K562 (cell line): ENCODE results near the gene CMIP. TPM values are rescaled to one million over a fixed set of nuclear protein-coding genes. Genes with fewer than 3 reads are reported as not detected.

Experiments used
- ATAC-seq: fragments of 200-7000 bp; cut with Tn5 transposase; 3 replicates; pipeline ENCODE4 v1.9.1; 2020; ENCODE audit warnings: moderate library complexity
- BruUV-seq: library from RNA; stranded (reverse); fragments of 400-500 nt; replicated peaks from 2 replicates; lab custom pipeline; 2021; lab: Mats Ljungman, UMichigan
- CTCF ChIA-PET: fragments of 300-600 bp; formaldehyde crosslinking; extraction: SDS; loops from one replicate; lab custom pipeline; 2021; ENCODE audit warnings: low intra/inter-chr PET ratio; lab: Yijun Ruan, JAX
- POLR2A ChIA-PET: fragments of 300-600, 350-650 bp; sonication (Branson Sonifier 250); formaldehyde crosslinking; extraction: SDS; loops from one replicate; lab custom pipeline; 2021; ENCODE audit warnings: antibody characterized with exemption, inconsistent platforms; lab: Yijun Ruan, JAX
- DNase-seq, 4 experiments: peaks; one replicate each; pipeline versions ENCODE4 v3.0.0 to v3.0.0-alpha.2; 2011 to 2018; ENCODE audit warnings: low spot score in 3 of 4, mixed read lengths in 3 of 4; ENCODE audit errors: extremely low read depth in 1 of 4
- FAIRE-seq: peaks from 2 replicates; lab custom pipeline; 2011; peaks lifted over from hg19 to GRCh38; lab: Jason Lieb, UNC
- H2AFZ ChIP-seq: 2 replicates; pipeline ENCODE4 v1.6.0; 2011; ENCODE audit warnings: low read depth, low read length, control low read depth, inconsistent platforms
- H3K27ac ChIP-seq: fragments of 200-600 bp; 3 replicates; pipeline ENCODE4 v1.8.0; 2011; ENCODE audit warnings: low read depth, mild to moderate bottlenecking, control low read depth, inconsistent platforms, low read length, moderate library complexity, mixed read lengths; ENCODE audit errors: extremely low read depth
- H3K27me3 ChIP-seq, 2 experiments: fragments of 300-600 bp in 1 of 2; 2 replicates in 1 of 2; 3 replicates in 1 of 2; pipeline versions ENCODE4 v1.6.0 to v1.8.0; 2011; ENCODE audit warnings: inconsistent platforms in 2 of 2, low read length in 2 of 2, mild to moderate bottlenecking in 1 of 2, mixed read lengths in 1 of 2, moderate library complexity in 1 of 2; ENCODE audit not compliant: control insufficient read depth in 2 of 2, insufficient read depth in 2 of 2
- H3K36me3 ChIP-seq: fragments of 300-600 bp; 3 replicates; pipeline ENCODE4 v1.8.0; 2011; ENCODE audit warnings: mild to moderate bottlenecking, low read length, inconsistent platforms; ENCODE audit not compliant: control insufficient read depth, insufficient read depth
- H3K4me1 ChIP-seq, 2 experiments: fragments of 200-600 bp in 1 of 2; replicated peaks in 1 of 2; 2 replicates in 1 of 2; 3 replicates in 1 of 2; pipeline versions ENCODE4 v1.5.1 to v1.8.0; 2011; ENCODE audit warnings: inconsistent platforms in 2 of 2, low read length in 2 of 2, mild to moderate bottlenecking in 1 of 2, mixed read lengths in 1 of 2, moderate library complexity in 1 of 2; ENCODE audit not compliant: control insufficient read depth in 2 of 2, insufficient read depth in 2 of 2
- H3K4me2 ChIP-seq: 2 replicates; pipeline ENCODE4 v1.6.1; 2011; ENCODE audit warnings: low read length, control low read depth, inconsistent platforms, mixed read lengths; ENCODE audit not compliant: insufficient read depth
- H3K4me3 ChIP-seq: fragments of 200-600 bp; sonication (generic), shearing (Covaris generic); 2 replicates; pipeline ENCODE4 v1.5.1; 2016; ENCODE audit warnings: control low read depth, inconsistent platforms
- H3K79me2 ChIP-seq: fragments of 200-600 bp; 3 replicates; pipeline ENCODE4 v1.8.0; 2011; ENCODE audit warnings: low read length, inconsistent platforms; ENCODE audit not compliant: control insufficient read depth, insufficient read depth
- H3K9ac ChIP-seq, 2 experiments: 2 replicates each; pipeline versions ENCODE4 v1.6.0 to v1.6.1; 2011; ENCODE audit warnings: low read depth in 2 of 2, low read length in 2 of 2, control low read depth in 1 of 2, inconsistent platforms in 1 of 2, mild to moderate bottlenecking in 1 of 2, mixed read lengths in 1 of 2; ENCODE audit not compliant: insufficient read depth in 1 of 2
- H3K9me1 ChIP-seq: one replicate; pipeline ENCODE4 v1.6.0; 2011; ENCODE audit warnings: inconsistent platforms, mild to moderate bottlenecking, low read length, moderate library complexity; ENCODE audit not compliant: control insufficient read depth, insufficient read depth
- H3K9me3 ChIP-seq: replicated peaks from 2 replicates; pipeline ENCODE4 v1.5.1; 2011; ENCODE audit warnings: low read depth, low read length, inconsistent platforms; ENCODE audit not compliant: control insufficient read depth, insufficient read depth
- H4K20me1 ChIP-seq: replicated peaks from 2 replicates; pipeline ENCODE4 v1.6.1; 2011; ENCODE audit warnings: low read length, inconsistent platforms, mixed read lengths; ENCODE audit not compliant: control insufficient read depth, insufficient read depth
- ARID3A ChIP-seq: IDR thresholded peaks from 2 replicates; pipeline ENCODE4 v1.6.1; 2012; ENCODE audit warnings: low read depth, low read length, improper control_type of control experiment, borderline replicate concordance
- ATF7 ChIP-seq: fragments of 450-650 bp; IDR thresholded peaks from 2 replicates; pipeline ENCODE4 v1.7.1; 2014; ENCODE audit warnings: mild to moderate bottlenecking, moderate library complexity
- DIDO1 ChIP-seq: fragments of 450-650 bp; IDR thresholded peaks from 2 replicates; pipeline ENCODE4 v1.6.1; 2016; ENCODE audit warnings: low read depth, missing biosample characterization, missing genetic modification characterization
- E2F6 ChIP-seq, 2 experiments: IDR thresholded peaks; 2 replicates each; pipeline ENCODE4 v1.6.1; 2011; ENCODE audit warnings: borderline replicate concordance in 1 of 2, control low read depth in 1 of 2, low read depth in 1 of 2, low read length in 1 of 2, mild to moderate bottlenecking in 1 of 2, mixed read lengths in 1 of 2, moderate library complexity in 1 of 2; ENCODE audit not compliant: insufficient read depth in 1 of 2, insufficient read length in 1 of 2, poor library complexity in 1 of 2, severe bottlenecking in 1 of 2; ENCODE audit errors: extremely low read depth in 1 of 2
- EGR1 ChIP-seq: fragments of 450-650 bp; conservative IDR thresholded peaks from 2 replicates; pipeline ENCODE4 v1.6.1; 2017; ENCODE audit warnings: mild to moderate bottlenecking
- FOXA3 ChIP-seq, 2 experiments: fragments of 450-650 bp in 1 of 2; sonication (generic) in 1 of 2; formaldehyde crosslinking; IDR thresholded peaks in 1 of 2; conservative IDR thresholded peaks in 1 of 2; 2 replicates each; pipeline versions ENCODE4 v1.4.0 to v1.8.0; 2020 to 2022; ENCODE audit warnings: mild to moderate bottlenecking in 2 of 2, missing genetic modification reagents in 1 of 2
- HDAC3 ChIP-seq: fragments of 450-650 bp; IDR thresholded peaks from 2 replicates; pipeline ENCODE4 v1.6.1; 2018; ENCODE audit warnings: borderline replicate concordance, mild to moderate bottlenecking, moderate library complexity; ENCODE audit not compliant: partially characterized antibody
- KLF10 ChIP-seq: fragments of 250-450 bp; sonication (Bioruptor Pico); IDR thresholded peaks from 2 replicates; pipeline ENCODE4 v1.6.1; 2021; ENCODE audit warnings: matching md5 sums
- MAZ ChIP-seq, 2 experiments: fragments of 450-650 bp in 1 of 2; sonication (generic) in 1 of 2; formaldehyde crosslinking; IDR thresholded peaks in 1 of 2; conservative IDR thresholded peaks in 1 of 2; 2 replicates each; pipeline versions ENCODE4 v1.4.0 to v1.5.0; 2020; ENCODE audit warnings: mild to moderate bottlenecking in 1 of 2, missing genetic modification reagents in 1 of 2
- RAD21 ChIP-seq, 2 experiments: fragments of 250-450 bp in 1 of 2; fragments of 450-650 bp in 1 of 2; sonication (Bioruptor Pico) in 1 of 2; formaldehyde crosslinking in 1 of 2; IDR thresholded peaks in 1 of 2; conservative IDR thresholded peaks in 1 of 2; 2 replicates each; pipeline versions ENCODE4 v1.4.0 to v1.8.0; 2020 to 2022; ENCODE audit warnings: mild to moderate bottlenecking in 2 of 2, moderate library complexity in 1 of 2
- VEZF1 ChIP-seq: fragments of 200-800 bp; sonication (Bioruptor generic); IDR thresholded peaks from 2 replicates; pipeline ENCODE4 v1.6.1; 2017; ENCODE audit warnings: missing genetic modification characterization, missing compliant biosample characterization
- ZNF232 ChIP-seq: sonication (generic); formaldehyde crosslinking; IDR thresholded peaks from 2 replicates; pipeline ENCODE4 v1.8.0; 2022; ENCODE audit warnings: mild to moderate bottlenecking, missing genetic modification reagents
- WGBS: fragments of 100-300 bp; shearing (Covaris generic); methylation state at CpG from one replicate; pipeline ENCODE4 v1.1.6; 2016; ENCODE audit warnings: low coverage, mixed read lengths; ENCODE audit not compliant: insufficient coverage; ENCODE audit errors: missing lambda C conversion rate; 5-methylcytosine and 5-hydroxymethylcytosine counted together
- in situ Hi-C: fragments of 300-500 bp; cut with MboI; formaldehyde crosslinking; loops from 4 replicates; pipeline ENCODE4 v1.15.0; 2018; ENCODE audit warnings: inconsistent platforms, mixed read lengths
- intact Hi-C: fragments of 100-400 bp; cut with micrococcal nuclease; formaldehyde crosslinking; loops from 2 replicates; pipeline ENCODE4 v1.14.2; 2022
- polyA plus RNA-seq, 8 experiments: library from polyadenylated mRNA; depleted of rRNA in 4 of 8; stranded (reverse) in 5 of 8; unstranded in 3 of 8; fragments of >200 nt; fragmentation: Nextera tagmentation in 2 of 8; fragmentation: Illumina TruSeq in 1 of 8; extraction: Ambion mirVana in 2 of 8; extraction: Trizol in 1 of 8; gene quantifications; 2 replicates each; pipeline versions ENCODE4 v1.2.1 to v1.2.3, GENCODE V29; 2011 to 2014; ENCODE audit warnings: inconsistent platforms in 1 of 8, missing spikeins in 1 of 8
- total RNA-seq, 7 experiments: library from RNA; depleted of rRNA in 6 of 7; stranded (reverse); fragments of >200 nt in 6 of 7; fragmentation: Illumina TruSeq in 2 of 7; extraction: Trizol in 2 of 7; gene quantifications; 2 replicates each; pipeline versions ENCODE4 v1.2.1 to v1.2.3, GENCODE V29; 2011 to 2021; ENCODE audit warnings: low replicate concordance in 1 of 7

Gene CMIP
- total and polyA plus RNA-seq, 9 of the 15 experiments (the other 6 are each of a cell fraction or from before 2014, with no cell fraction given), result 0.94 to 82.5 (median 10.3) TPM

- TF ChIP-seq E2F6 (IDR thresholded peaks at IDR 0.05; ENCODE audit: borderline replicate concordance in 1 of 2, extremely low read depth in 1 of 2, insufficient read depth in 1 of 2, insufficient read length in 1 of 2, low read depth in 1 of 2, low read length in 1 of 2, poor library complexity in 1 of 2, severe bottlenecking in 1 of 2) (no peak), ARID3A (no peak)
These were observed 300.3 kb downstream of the CMIP start (continued) for GRCh38 chr16:81744911-81745310.

- H3K4me3 ChIP-seq, result peak overlapping the region; percentile 19
- peaks cover 18 to 23% of the 10 kb centered on the region in 2 experiments for H3K4me1 ChIP-seq
- in situ Hi-C loops (loop anchor here (25.0 kb wide), 2 partner anchors 734 to 1209 kb away; partner anchors contain the start of genes CENPN, CMC2 and DYNLRB2), intact Hi-C loops (no loop called here)
- CTCF ChIA-PET, result no interaction called here
- H3K27ac ChIP-seq, result peak overlapping the region; percentile 3; the same call in 2 of the 3 replicates
- BruUV-seq, result no TSS peak
- POLR2A ChIA-PET, result no interaction called here
- no peaks in the 10 kb centered on the region for H3K79me2 ChIP-seq
- DNase-seq, result peak; percentile 86 to 88 (median 87)
- peak; percentile 92 for ATAC-seq
- H4K20me1 ChIP-seq, result no peaks in the 10 kb centered on the region
- H3K9ac ChIP-seq, result peak overlapping the region in 1 of 2 experiments; percentile 6; a peak in 1 of 4 replicates
- no peaks in the 10 kb centered on the region for H3K27me3 ChIP-seq
- peak overlapping the region; percentile 75 for H3K4me2 ChIP-seq
- 20% methylated on average over 33 of the region's 33 CpGs for WGBS
- H3K36me3 ChIP-seq, result no peaks in the 10 kb centered on the region
- peak; percentile 91 for FAIRE-seq
- peaks cover 6% of the 10 kb centered on the region for H3K9me3 ChIP-seq
- H3K9me1 ChIP-seq, result no peaks in the 10 kb centered on the region
- peak overlapping the region; percentile 95 for H2AFZ ChIP-seq
- TF ChIP-seq VEZF1 (peak; percentile 40; the same call in 1 of the 2 replicates), ZNF232 (CRISPR knock-in tag) (no peak), HDAC3 (no peak), KLF10 (CRISPR knock-in tag) (no peak), FOXA3 (CRISPR knock-in tag; conservative IDR thresholded peaks at IDR 0.05 in 1 of 2, IDR thresholded peaks at IDR 0.05 in 1 of 2) (0 out of 4 replicates have a peak, but pooled peaks of 1 of the 2 experiments have one; percentile 45), ATF7 (peak; percentile 23; the same call in 1 of the 2 replicates), MAZ (CRISPR knock-in tag; conservative IDR thresholded peaks at IDR 0.05 in 1 of 2, IDR thresholded peaks at IDR 0.05 in 1 of 2) (peak in 1 of 2 experiments; percentile 60; a peak in 2 of 4 replicates), EGR1 (no peak), RAD21 (CRISPR knock-in tag; conservative IDR thresholded peaks at IDR 0.05 in 1 of 2, IDR thresholded peaks at IDR 0.05 in 1 of 2) (no peak), DIDO1 (peak; percentile 53; the same call in 1 of the 2 replicates)
These were observed 301.3 kb downstream of the CMIP start for GRCh38 chr16:81745704-81746558.
